HCT116 (cell line): ENCODE measurements around the gene PPP1R14B. TPM values are rescaled to one million over a fixed set of nuclear protein-coding genes. Genes with fewer than 3 reads are reported as not detected.

ENCODE experiments used
- ATAC-seq: fragments of 200-7000 bp; cut with Tn5 transposase; 2 replicates; pipeline ENCODE4 v1.9.1; 2020; ENCODE audit warnings: mild to moderate bottlenecking, moderate library complexity
- BruUV-seq: library from RNA; stranded (reverse); fragments of 400-500 nt; replicated peaks from 2 replicates; lab custom pipeline; 2021; lab: Mats Ljungman, UMichigan
- CTCF ChIA-PET: fragments of 300-600 bp; sonication (Branson Sonifier 250); formaldehyde crosslinking; loops from one replicate; lab custom pipeline; 2021; ENCODE audit warnings: antibody characterized with exemption; lab: Charles Lee
- POLR2A ChIA-PET: fragments of 300-600, 350-600 bp; sonication (Branson Sonifier 250); formaldehyde crosslinking; loops from one replicate; lab custom pipeline; 2021; ENCODE audit warnings: antibody characterized with exemption; lab: Charles Lee
- RAD21 ChIA-PET, 2 experiments: fragments of 300-600 bp; sonication (Branson Sonifier 250); formaldehyde crosslinking; loops; one replicate each; lab custom pipeline; 2023; ENCODE audit warnings: low total read pairs in 2 of 2; ENCODE audit not compliant: uncharacterized antibody in 2 of 2, unreplicated experiment in 2 of 2, low non-redundant PET in 1 of 2; lab: Charles Lee
- DNase-seq: peaks from one replicate; pipeline ENCODE4 v3.0.0-alpha.2; 2010; ENCODE audit warnings: low read depth, low spot score
- H2AFZ ChIP-seq: fragments of 200-600 bp; shearing (Covaris generic), sonication (generic); 2 replicates; pipeline ENCODE4 v1.6.1; 2017; ENCODE audit warnings: low read depth, mixed run types, mixed read lengths, antibody characterized with exemption, low read length; ENCODE audit not compliant: poor library complexity, severe bottlenecking
- H3K27ac ChIP-seq: 2 replicates; pipeline ENCODE4 v1.5.1; 2012; ENCODE audit warnings: low read depth, low read length
- H3K27me3 ChIP-seq: fragments of 200-600 bp; sonication (generic); 2 replicates; pipeline ENCODE4 v1.6.1; 2016; ENCODE audit warnings: mixed run types, low read length, mixed read lengths; ENCODE audit not compliant: insufficient read depth
- H3K36me3 ChIP-seq, 2 experiments: fragments of 200-500 bp in 1 of 2; fragments of 200-600 bp in 1 of 2; sonication (Bioruptor generic) in 1 of 2; sonication (generic) in 1 of 2; 2 replicates each; pipeline versions ENCODE4 v1.5.1 to v1.6.1; 2014 to 2016; ENCODE audit warnings: low read length in 2 of 2, inconsistent platforms in 1 of 2, mixed read lengths in 1 of 2, mixed run types in 1 of 2; ENCODE audit not compliant: insufficient read depth in 2 of 2, control insufficient read depth in 1 of 2
- H3K4me1 ChIP-seq, 2 experiments: fragments of 200-600 bp in 1 of 2; sonication (generic) in 1 of 2; 2 replicates each; pipeline versions ENCODE4 v1.5.1 to v1.6.1; 2012 to 2017; ENCODE audit warnings: low read length in 2 of 2, inconsistent platforms in 1 of 2, mild to moderate bottlenecking in 1 of 2, mixed read lengths in 1 of 2, mixed run types in 1 of 2, moderate library complexity in 1 of 2; ENCODE audit not compliant: insufficient read depth in 2 of 2, control insufficient read depth in 1 of 2
- H3K4me2 ChIP-seq: fragments of 200-600 bp; sonication (generic); 2 replicates; pipeline ENCODE4 v1.6.1; 2017; ENCODE audit warnings: mixed run types, low read length, mixed read lengths
- H3K4me3 ChIP-seq, 2 experiments: fragments of 200-600 bp in 1 of 2; sonication (generic) in 1 of 2; replicated peaks in 1 of 2; 2 replicates each; pipeline ENCODE4 v1.5.1; 2011 to 2016; ENCODE audit warnings: low read length in 2 of 2, control low read depth in 1 of 2, low read depth in 1 of 2, mild to moderate bottlenecking in 1 of 2, mixed read lengths in 1 of 2, mixed run types in 1 of 2
- H3K79me2 ChIP-seq: fragments of 200-600 bp; sonication (generic); 2 replicates; pipeline ENCODE4 v1.6.1; 2017; ENCODE audit warnings: mild to moderate bottlenecking, mixed run types, low read length, moderate library complexity, mixed read lengths; ENCODE audit not compliant: insufficient read depth
- H3K9ac ChIP-seq: fragments of 200-600 bp; sonication (generic); 2 replicates; pipeline ENCODE4 v1.6.1; 2016; ENCODE audit warnings: low read length, mixed read lengths
- H3K9me2 ChIP-seq: fragments of 200-600 bp; sonication (generic), shearing (Covaris generic); 2 replicates; pipeline ENCODE4 v1.6.1; 2017; ENCODE audit warnings: mixed run types, mild to moderate bottlenecking, moderate library complexity; ENCODE audit not compliant: insufficient read depth
- H3K9me3 ChIP-seq, 2 experiments: fragments of 200-500 bp in 1 of 2; fragments of 200-600 bp in 1 of 2; sonication (Bioruptor generic) in 1 of 2; sonication (generic) in 1 of 2; 2 replicates each; pipeline ENCODE4 v1.6.1; 2014 to 2017; ENCODE audit warnings: low read length in 2 of 2, mixed read lengths in 2 of 2, inconsistent platforms in 1 of 2, low read depth in 1 of 2, mild to moderate bottlenecking in 1 of 2, mixed run types in 1 of 2, moderate library complexity in 1 of 2; ENCODE audit not compliant: control insufficient read depth in 1 of 2, insufficient read depth in 1 of 2
- H4K20me1 ChIP-seq: fragments of 200-600 bp; sonication (generic), shearing (Covaris generic); 2 replicates; pipeline ENCODE4 v1.6.1; 2017; ENCODE audit warnings: mixed run types, mild to moderate bottlenecking, moderate library complexity; ENCODE audit not compliant: insufficient read depth
- CBX3 ChIP-seq: IDR thresholded peaks from 2 replicates; pipeline ENCODE4 v1.6.1; 2012; ENCODE audit warnings: low read depth
- EZH2phosphoT487 ChIP-seq: fragments of 200-600 bp; IDR thresholded peaks from 2 replicates; pipeline ENCODE4 v1.6.1; 2018; ENCODE audit warnings: antibody characterized with exemption, borderline replicate concordance
- JUND ChIP-seq: IDR thresholded peaks from 2 replicates; pipeline ENCODE4 v1.6.1; 2012
- SRF ChIP-seq: IDR thresholded peaks from 2 replicates; pipeline ENCODE4 v1.6.1; 2012; ENCODE audit warnings: low read depth
- TCF7L2 ChIP-seq: IDR thresholded peaks from 2 replicates; pipeline ENCODE4 v1.7.0; 2011; ENCODE audit warnings: borderline replicate concordance, inconsistent platforms; ENCODE audit not compliant: insufficient read depth, insufficient read length; ENCODE audit errors: extremely low read depth
- YY1 ChIP-seq: IDR thresholded peaks from 2 replicates; pipeline ENCODE4 v1.6.1; 2011; ENCODE audit warnings: low read length, low read depth, moderate library complexity, mild to moderate bottlenecking; ENCODE audit not compliant: insufficient replicate concordance; ENCODE audit errors: extremely low read depth
- ZFX ChIP-seq: fragments of 450-650 bp; IDR thresholded peaks from 2 replicates; pipeline ENCODE4 v1.6.1; 2017
- ZNF274 ChIP-seq: fragments of 200-500 bp; sonication (Bioruptor generic); IDR thresholded peaks from 2 replicates; pipeline ENCODE4 v1.6.1; 2014; ENCODE audit warnings: mild to moderate bottlenecking, low read depth, low read length, inconsistent platforms
- intact Hi-C: fragments of 100-400 bp; cut with micrococcal nuclease; formaldehyde crosslinking; loops from 2 replicates; pipeline ENCODE4 v1.10.0; 2022
- total RNA-seq: library from RNA; stranded (reverse); gene quantifications from one replicate; pipeline ENCODE4 v1.2.1, GENCODE V29; 2021; ENCODE audit not compliant: unreplicated experiment
- TF ChIP-seq, protein P1 (sequence below): IDR thresholded peaks from 2 replicates; pipeline ENCODE4 v1.6.1; 2011; ENCODE audit warnings: mild to moderate bottlenecking, low read length, moderate library complexity; ENCODE audit not compliant: insufficient replicate concordance; ENCODE audit errors: extremely low read depth

Gene PPP1R14B
- total RNA-seq, 1 experiment from 2014 or later, result 332 TPM

DNA sequence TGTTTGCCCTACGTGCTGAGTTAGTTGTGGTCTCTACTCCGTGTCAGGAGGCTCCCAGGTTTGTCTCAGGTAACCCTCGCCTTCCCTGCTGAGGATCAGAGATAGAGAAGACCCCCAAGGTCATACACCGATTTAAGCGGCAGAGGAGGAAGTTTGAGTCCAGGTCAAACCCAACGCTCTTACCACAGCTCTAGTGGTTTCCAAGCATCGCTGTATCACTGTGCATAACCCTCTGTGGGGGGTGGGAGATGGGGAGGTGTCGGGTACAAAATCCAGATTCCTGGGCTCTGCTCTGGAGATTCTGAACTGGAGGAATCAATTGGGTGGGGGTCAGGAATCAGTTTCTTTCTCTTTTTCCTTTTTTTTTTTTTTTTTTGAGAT, 15.8 kb downstream of the PPP1R14B start:
- Histone ChIP-seq H3K79me2 (peaks cover 20% of the 10 kb centered on the region), H3K9me3 (no peaks in the 10 kb centered on the region), H3K4me3 (peak overlapping the region; percentile 71 to 89), H3K9ac (peak overlapping the region; percentile 88), H3K27ac (peak overlapping the region; percentile 61), H2AFZ (no peak overlapping the region), H3K27me3 (no peaks in the 10 kb centered on the region), H3K4me2 (peak overlapping the region; percentile 99), H3K36me3 (no peaks in the 10 kb centered on the region), H3K9me2 (no peaks in the 10 kb centered on the region), H3K4me1 (peaks cover 30 to 71% of the 10 kb centered on the region in 2 experiments), H4K20me1 (no peaks in the 10 kb centered on the region)
- ChIA-PET POLR2A (interaction anchor here (1.1 to 3.1 kb wide), 3 partner anchors 8 to 52 kb away, joined by 3 to 11 read pairs (median 4); partner anchors contain the start of gene FKBP2), RAD21 (no interaction called here), CTCF (no interaction called here)
- DNase-seq (no peak), ATAC-seq (no peak)
- TF ChIP-seq ZFX, result no peak
- TF ChIP-seq ZNF274, result no peak
- TF ChIP-seq JUND, result no peak
- TF ChIP-seq EZH2phosphoT487, result no peak
- TF ChIP-seq TCF7L2, result no peak
- TF ChIP-seq, protein P1, sequence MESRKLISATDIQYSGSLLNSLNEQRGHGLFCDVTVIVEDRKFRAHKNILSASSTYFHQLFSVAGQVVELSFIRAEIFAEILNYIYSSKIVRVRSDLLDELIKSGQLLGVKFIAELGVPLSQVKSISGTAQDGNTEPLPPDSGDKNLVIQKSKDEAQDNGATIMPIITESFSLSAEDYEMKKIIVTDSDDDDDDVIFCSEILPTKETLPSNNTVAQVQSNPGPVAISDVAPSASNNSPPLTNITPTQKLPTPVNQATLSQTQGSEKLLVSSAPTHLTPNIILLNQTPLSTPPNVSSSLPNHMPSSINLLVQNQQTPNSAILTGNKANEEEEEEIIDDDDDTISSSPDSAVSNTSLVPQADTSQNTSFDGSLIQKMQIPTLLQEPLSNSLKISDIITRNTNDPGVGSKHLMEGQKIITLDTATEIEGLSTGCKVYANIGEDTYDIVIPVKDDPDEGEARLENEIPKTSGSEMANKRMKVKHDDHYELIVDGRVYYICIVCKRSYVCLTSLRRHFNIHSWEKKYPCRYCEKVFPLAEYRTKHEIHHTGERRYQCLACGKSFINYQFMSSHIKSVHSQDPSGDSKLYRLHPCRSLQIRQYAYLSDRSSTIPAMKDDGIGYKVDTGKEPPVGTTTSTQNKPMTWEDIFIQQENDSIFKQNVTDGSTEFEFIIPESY, result no peak
- TF ChIP-seq SRF, result no peak
- TF ChIP-seq CBX3, result no peak
- no peak for TF ChIP-seq YY1
- intact Hi-C loops, result no loop called here
- BruUV-seq, result no TSS peak
